BLaER1 (cell line): ENCODE results near the gene SF3A2.

Source experiments
- H3K27ac ChIP-seq: shearing (Covaris generic); formaldehyde crosslinking; 2 replicates; pipeline ENCODE4 v1.8.1; 2022
- H3K27me3 ChIP-seq: shearing (Covaris generic); formaldehyde crosslinking; 2 replicates; pipeline ENCODE4 v1.8.1; 2022
- H3K36me3 ChIP-seq: shearing (Covaris generic); formaldehyde crosslinking; 2 replicates; pipeline ENCODE4 v1.8.1; 2022
- H3K4me1 ChIP-seq: shearing (Covaris generic); formaldehyde crosslinking; 2 replicates; pipeline ENCODE4 v1.8.1; 2022
- H3K4me2 ChIP-seq: shearing (Covaris generic); formaldehyde crosslinking; 2 replicates; pipeline ENCODE4 v1.8.1; 2022
- H3K4me3 ChIP-seq: shearing (Covaris generic); formaldehyde crosslinking; 2 replicates; pipeline ENCODE4 v1.8.1; 2022
- H3K9ac ChIP-seq: shearing (Covaris generic); formaldehyde crosslinking; 2 replicates; pipeline ENCODE4 v1.8.1; 2022
- H3K9me3 ChIP-seq: shearing (Covaris generic); formaldehyde crosslinking; 2 replicates; pipeline ENCODE4 v1.8.1; 2022
- H4K20me1 ChIP-seq: shearing (Covaris generic); formaldehyde crosslinking; 2 replicates; pipeline ENCODE4 v1.8.1; 2022
- Cebpa-rat ChIP-seq: shearing (Covaris generic); IDR thresholded peaks from 2 replicates; pipeline ENCODE4 v1.8.1; 2022

SF3A2 gene

GRCh38 chr19:2230807-2231533, 5.7 kb upstream of the SF3A2 start:
- Histone ChIP-seq H3K36me3 (peaks cover 82% of the 10 kb centered on the region), H4K20me1 (peaks cover 92% of the 10 kb centered on the region), H3K27me3 (no peaks in the 10 kb centered on the region), H3K27ac (peak overlapping the region; percentile 73), H3K4me3 (no peak overlapping the region), H3K4me1 (peaks cover 92% of the 10 kb centered on the region), H3K9me3 (no peaks in the 10 kb centered on the region), H3K9ac (peak overlapping the region; percentile 55), H3K4me2 (peak overlapping the region; percentile 76)
- TF ChIP-seq Cebpa-rat: no peak

DNA sequence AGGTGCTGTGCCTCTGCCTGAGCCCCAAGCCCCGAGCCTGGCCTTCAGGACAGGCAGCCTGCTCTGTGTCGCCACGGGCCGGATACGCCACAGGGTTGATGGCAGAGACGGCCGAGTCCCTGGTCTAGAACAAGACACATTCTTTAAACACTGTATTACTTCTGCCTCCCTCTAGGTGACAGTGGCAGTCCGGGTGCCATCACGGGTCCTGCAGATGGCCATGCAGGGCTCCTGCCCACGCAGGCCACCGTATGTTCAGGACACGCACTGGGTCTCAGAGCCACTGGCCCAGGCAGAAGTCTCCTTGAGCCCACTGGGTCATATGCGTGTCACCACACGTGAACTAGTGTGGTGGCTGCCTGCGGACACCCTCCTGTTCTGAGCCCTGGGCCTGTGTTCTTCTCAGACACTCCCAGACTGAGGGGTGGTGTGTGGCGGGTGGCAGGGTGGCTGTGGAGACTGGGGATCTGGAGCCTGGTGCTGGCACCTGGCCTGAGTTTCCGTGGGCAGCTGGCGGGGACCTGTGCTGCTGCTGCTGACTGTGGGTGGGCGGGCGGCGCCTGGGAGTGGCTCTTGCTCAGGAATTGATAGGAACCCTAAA, 4.9 kb upstream of the SF3A2 start:
- Histone ChIP-seq H3K9me3 (no peaks in the 10 kb centered on the region), H3K4me1 (peaks cover 85% of the 10 kb centered on the region), H3K27ac (peak overlapping the region; percentile 73), H3K4me2 (peak overlapping the region; percentile 76), H4K20me1 (peaks cover 85% of the 10 kb centered on the region), H3K9ac (peak overlapping the region; percentile 55), H3K27me3 (no peaks in the 10 kb centered on the region), H3K4me3 (no peak overlapping the region), H3K36me3 (peaks cover 74% of the 10 kb centered on the region)
- no peak for TF ChIP-seq Cebpa-rat

DNA sequence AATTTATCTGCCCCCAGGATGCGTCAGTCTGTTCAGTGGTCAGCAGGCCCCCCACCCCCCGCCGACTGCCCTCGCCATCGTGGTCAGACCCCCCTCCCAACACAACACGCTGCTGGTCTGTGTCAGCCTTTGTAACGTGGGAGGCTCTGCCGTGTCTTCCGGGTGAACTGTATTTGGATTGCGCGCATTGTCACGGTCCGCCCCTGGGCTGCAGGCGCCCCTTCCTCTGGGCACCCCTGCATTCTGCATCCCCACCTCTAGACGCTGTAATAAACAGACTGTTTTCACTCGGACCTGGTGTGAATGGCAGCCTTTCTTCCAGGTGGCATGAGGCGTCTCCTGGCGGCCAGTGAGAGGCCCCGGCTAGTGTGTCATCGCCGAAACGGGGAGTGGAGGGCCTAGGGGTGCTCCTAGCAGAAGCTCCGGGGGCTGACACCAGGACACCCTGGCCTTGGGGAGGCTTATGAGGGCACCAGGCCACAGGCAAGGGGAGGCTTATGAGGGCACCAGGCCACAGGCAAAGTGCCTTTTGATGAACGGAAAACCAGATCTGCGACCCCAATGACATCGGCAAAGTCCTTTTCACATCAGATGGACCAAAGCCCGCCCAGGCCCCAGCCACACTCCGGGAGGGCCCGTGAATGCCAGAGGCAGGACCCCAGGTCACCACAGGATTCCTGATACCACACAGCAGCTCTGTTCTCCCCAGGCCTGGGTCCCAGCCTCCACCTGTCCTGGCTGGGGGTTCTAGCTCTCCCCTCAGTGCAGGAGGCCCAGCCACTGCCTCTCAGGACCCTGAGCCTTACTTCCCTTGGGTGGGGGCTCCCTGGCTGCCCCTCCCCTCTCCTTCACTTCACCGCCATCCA, 4.1 kb upstream of the SF3A2 start:
- Histone ChIP-seq H3K9me3 (no peaks in the 10 kb centered on the region), H4K20me1 (peaks cover 86% of the 10 kb centered on the region), H3K4me2 (peak overlapping the region; percentile 96; the same call in 1 of the 2 replicates), H3K4me3 (no peak overlapping the region), H3K9ac (peak overlapping the region; percentile 50), H3K27me3 (no peaks in the 10 kb centered on the region), H3K4me1 (peaks cover 81% of the 10 kb centered on the region), H3K36me3 (peaks cover 69% of the 10 kb centered on the region), H3K27ac (peak overlapping the region; percentile 73)
- TF ChIP-seq Cebpa-rat: no peak

- Histone ChIP-seq H3K27ac (peak overlapping the region; percentile 99), H3K9ac (peak overlapping the region; percentile 98; the same call in 1 of the 2 replicates), H3K36me3 (peaks cover 61% of the 10 kb centered on the region), H3K27me3 (no peaks in the 10 kb centered on the region), H3K4me1 (peaks cover 81% of the 10 kb centered on the region), H3K4me2 (peak overlapping the region; percentile 96), H3K9me3 (no peaks in the 10 kb centered on the region), H4K20me1 (peaks cover 89% of the 10 kb centered on the region), H3K4me3 (0 out of 2 replicates have a peak overlapping the region, but pooled peaks have one; percentile 2)
- TF ChIP-seq Cebpa-rat: no peak
Observed at GRCh38 chr19:2233601-2234280, 2.9 kb upstream of the SF3A2 start.

DNA sequence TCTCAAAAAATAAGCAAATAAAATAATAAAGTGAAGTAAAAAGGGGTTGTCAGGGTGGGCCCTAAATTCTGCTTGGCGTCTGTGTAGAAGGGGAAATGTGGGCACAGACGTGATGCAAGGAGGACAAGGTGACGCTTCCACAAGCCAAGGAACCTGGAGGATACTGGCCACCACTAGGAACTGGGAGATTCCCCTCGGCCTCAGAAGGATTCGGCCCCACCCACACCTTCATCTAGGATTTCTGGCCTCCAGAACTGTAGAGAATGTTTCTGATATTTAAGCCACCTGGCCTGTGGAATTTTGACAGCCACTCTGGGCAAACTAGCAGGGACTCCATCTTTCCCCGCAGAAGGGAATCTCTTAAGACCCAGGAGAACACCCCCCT, 1.6 kb upstream of the SF3A2 start:
- TF ChIP-seq Cebpa-rat: no peak

DNA sequence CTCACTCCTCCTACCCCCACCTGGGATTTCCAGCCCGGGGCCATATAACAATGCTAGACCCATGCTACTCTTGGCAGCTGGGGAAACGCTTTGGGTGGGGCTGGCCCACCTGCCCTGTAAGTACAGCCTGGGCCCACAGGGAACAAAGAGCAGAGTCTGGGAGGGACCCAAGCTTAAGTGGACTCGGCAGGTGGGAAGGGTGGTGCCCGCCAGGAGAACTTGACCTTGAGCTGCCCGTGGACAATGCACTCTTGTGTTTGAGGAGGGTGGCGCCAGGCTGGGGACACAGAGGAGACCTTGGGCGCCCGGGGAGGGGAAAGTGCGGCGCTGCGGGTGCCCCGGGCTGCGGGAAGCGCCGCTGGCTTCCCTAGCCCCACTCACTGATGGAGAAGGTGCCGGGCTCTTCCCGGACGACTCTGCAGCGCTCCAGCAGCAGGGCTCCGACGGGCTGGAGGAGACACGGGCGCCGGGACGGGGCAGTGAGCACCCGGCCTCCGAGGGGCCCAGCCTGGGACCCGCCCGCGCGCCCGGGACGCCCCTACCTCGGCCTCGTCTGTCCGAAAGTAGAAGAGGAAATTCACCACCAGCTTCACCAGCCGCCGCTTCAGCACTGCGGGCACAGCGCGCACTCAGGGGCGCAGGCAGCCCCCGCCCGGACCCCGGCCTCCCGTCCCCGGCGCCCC, 1.1 kb upstream of the SF3A2 start:
- no peak for TF ChIP-seq Cebpa-rat
- peaks cover 80% of the 10 kb centered on the region for H3K4me1 ChIP-seq

More for the DNA sequence above, 1.6 kb upstream of the SF3A2 start:
- peak overlapping the region; percentile 96 for H3K4me2 ChIP-seq
- peak overlapping the region; percentile 97 for H3K4me3 ChIP-seq
- peak overlapping the region; percentile 99 for H3K27ac ChIP-seq
- peak overlapping the region; percentile 98 for H3K9ac ChIP-seq
- no peaks in the 10 kb centered on the region for H3K27me3 ChIP-seq
- H3K9me3 ChIP-seq: no peaks in the 10 kb centered on the region
- peaks cover 89% of the 10 kb centered on the region for H4K20me1 ChIP-seq
- H3K4me1 ChIP-seq: peaks cover 80% of the 10 kb centered on the region
- H3K36me3 ChIP-seq: peaks cover 48% of the 10 kb centered on the region

DNA sequence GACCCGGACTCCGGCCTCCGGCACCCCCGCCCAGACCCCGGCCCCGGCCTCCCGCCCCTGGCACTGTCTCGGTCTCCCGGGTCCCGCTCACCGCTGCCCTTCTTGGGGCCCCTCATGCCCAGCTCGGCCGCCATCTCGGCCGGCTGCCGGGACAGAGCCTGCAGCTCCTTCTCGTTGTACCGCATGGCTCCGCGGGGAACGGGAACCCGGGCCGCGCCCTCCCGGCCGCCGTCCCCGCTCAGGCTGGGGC, 635 bp upstream of the SF3A2 start:
- Histone ChIP-seq H4K20me1 (peaks cover 89% of the 10 kb centered on the region), H3K36me3 (peaks cover 43% of the 10 kb centered on the region), H3K27ac (peak overlapping the region; percentile 99), H3K9ac (peak overlapping the region; percentile 98), H3K4me2 (peak overlapping the region; percentile 96), H3K9me3 (no peaks in the 10 kb centered on the region), H3K4me3 (peak overlapping the region; percentile 97), H3K27me3 (no peaks in the 10 kb centered on the region), H3K4me1 (peaks cover 80% of the 10 kb centered on the region)
- no peak for TF ChIP-seq Cebpa-rat

More for the DNA sequence above, 1.1 kb upstream of the SF3A2 start:
- peak overlapping the region; percentile 99 for H3K27ac ChIP-seq
- no peaks in the 10 kb centered on the region for H3K9me3 ChIP-seq
- peak overlapping the region; percentile 98 for H3K9ac ChIP-seq
- H3K4me3 ChIP-seq: peak overlapping the region; percentile 97
- peaks cover 43% of the 10 kb centered on the region for H3K36me3 ChIP-seq
- peaks cover 89% of the 10 kb centered on the region for H4K20me1 ChIP-seq
- H3K27me3 ChIP-seq: no peaks in the 10 kb centered on the region
- H3K4me2 ChIP-seq: peak overlapping the region; percentile 96

- Histone ChIP-seq H3K9me3 (no peaks in the 10 kb centered on the region), H3K4me2 (peak overlapping the region; percentile 98), H4K20me1 (peaks cover 89% of the 10 kb centered on the region), H3K27me3 (no peaks in the 10 kb centered on the region), H3K4me1 (peaks cover 80% of the 10 kb centered on the region), H3K9ac (peak overlapping the region; percentile 98), H3K36me3 (peaks cover 43% of the 10 kb centered on the region), H3K27ac (peak overlapping the region; percentile 99), H3K4me3 (peak overlapping the region; percentile 97)
- TF ChIP-seq Cebpa-rat: no peak
Observed at GRCh38 chr19:2237051-2237868, 636 bp downstream of the SF3A2 start.

GRCh38 chr19:2237869-2238153, 1.2 kb downstream of the SF3A2 start:
- Histone ChIP-seq H3K27me3 (no peaks in the 10 kb centered on the region), H3K9me3 (no peaks in the 10 kb centered on the region), H3K36me3 (peaks cover 43% of the 10 kb centered on the region), H3K4me1 (peaks cover 80% of the 10 kb centered on the region), H3K4me3 (peak overlapping the region; percentile 97), H4K20me1 (peaks cover 89% of the 10 kb centered on the region), H3K9ac (peak overlapping the region; percentile 98), H3K4me2 (peak overlapping the region; percentile 98), H3K27ac (peak overlapping the region; percentile 99)
- no peak for TF ChIP-seq Cebpa-rat
